ENCODE data around the gene LGI1. TPM values are rescaled to one million over a fixed set of nuclear protein-coding genes. Genes with fewer than 3 reads are reported as not detected.

LGI1 gene
- total RNA-seq, 1 donor: 0.21 TPM

GRCh38 chr10:93837822-93838221 is 80.1 kb downstream of the LGI1 start:
- no peaks in the 10 kb centered on the region for H3K27me3 ChIP-seq (ENCODE audit: insufficient read depth, low read length)
- H3K9me3 ChIP-seq (ENCODE audit: low read depth, low read length): no peaks in the 10 kb centered on the region

GRCh38 chr10:93838278-93838677 is 80.5 kb downstream of the LGI1 start:
- Histone ChIP-seq H3K4me3 (ENCODE audit: low read length) (no peak overlapping the region), H3K27me3 (ENCODE audit: insufficient read depth, low read length) (no peaks in the 10 kb centered on the region), H3K9me3 (ENCODE audit: low read depth, low read length) (no peaks in the 10 kb centered on the region), H3K4me1 (ENCODE audit: insufficient read depth, low read length) (no peaks in the 10 kb centered on the region)

More at GRCh38 chr10:93837822-93838221, 80.1 kb downstream of the LGI1 start:
- Histone ChIP-seq H3K4me1 (ENCODE audit: insufficient read depth, low read length) (no peaks in the 10 kb centered on the region), H3K4me3 (ENCODE audit: low read length) (no peak overlapping the region)

GRCh38 chr10:93841961-93842360 is 84.2 kb downstream of the LGI1 start:
- Histone ChIP-seq H3K4me3 (ENCODE audit: low read length) (no peak overlapping the region), H3K9me3 (ENCODE audit: low read depth, low read length) (no peaks in the 10 kb centered on the region), H3K4me1 (ENCODE audit: insufficient read depth, low read length) (no peaks in the 10 kb centered on the region), H3K27me3 (ENCODE audit: insufficient read depth, low read length) (no peaks in the 10 kb centered on the region)

GRCh38 chr10:93844979-93845626 is 87.4 kb downstream of the LGI1 start:
- Histone ChIP-seq H3K4me1 (ENCODE audit: insufficient read depth, low read length) (no peaks in the 10 kb centered on the region), H3K9me3 (ENCODE audit: low read depth, low read length) (no peaks in the 10 kb centered on the region), H3K4me3 (ENCODE audit: low read length) (no peak overlapping the region), H3K27me3 (ENCODE audit: insufficient read depth, low read length) (no peaks in the 10 kb centered on the region)

Other genes with a start within 250 kb of the LGI1 start
- gene FFAR4, start 191.3 kb upstream of the LGI1 start, total RNA-seq: under 0.01 TPM
- not detected for gene RBP4, start 156.7 kb upstream of the LGI1 start, total RNA-seq
- gene PDE6C, start 145.4 kb upstream of the LGI1 start, total RNA-seq: not detected
- gene FRA10AC1, start 55.3 kb upstream of the LGI1 start, total RNA-seq: 12.2 TPM
- 1.7 TPM for gene SLC35G1, start 136.0 kb downstream of the LGI1 start, total RNA-seq
- gene PLCE1, start 236.0 kb downstream of the LGI1 start, total RNA-seq: not detected

All from mononuclear cell (primary cell).